Transverse colon (tissue), 4 donors: ENCODE results near the gene KIAA1217. TPM values are rescaled to one million over a fixed set of nuclear protein-coding genes. Genes with fewer than 3 reads are reported as not detected.
A peak's percentile ranks its signal among the peaks of the same experiment; 100 is the strongest.

ENCODE experiments used
- DNase-seq: peaks from one replicate; pipeline ENCODE4 v3.0.0-alpha.2; 2019
- H3K27ac ChIP-seq, 4 donors: fragments of 200-600 bp; sonication (generic); 2 replicates each; pipeline ENCODE4 v1.5.1; 2016 to 2018; ENCODE audit warnings: inconsistent platforms in 4 of 4
- H3K27me3 ChIP-seq: fragments of 200-600 bp; sonication (generic); 2 replicates; pipeline ENCODE4 v1.5.1; 2017; ENCODE audit warnings: inconsistent platforms
- H3K36me3 ChIP-seq, 4 donors: fragments of 200-600 bp; sonication (generic); 2 replicates each; pipeline ENCODE4 v1.5.1; 2017 to 2019; ENCODE audit warnings: inconsistent platforms in 4 of 4
- H3K4me1 ChIP-seq, 4 donors: fragments of 200-600 bp; sonication (generic); 2 replicates each; pipeline ENCODE4 v1.5.1; 2017 to 2020; ENCODE audit warnings: inconsistent platforms in 4 of 4
- H3K4me3 ChIP-seq, 4 donors: fragments of 200-600 bp; sonication (generic); 1 replicate in 1 of 4; 2 replicates in 3 of 4; pipeline versions ENCODE4 v1.5.1 to v1.6.1; 2017 to 2019; ENCODE audit warnings: inconsistent platforms in 4 of 4
- H3K9me3 ChIP-seq, 2 donors: fragments of 200-600 bp; sonication (generic); 2 replicates each; pipeline ENCODE4 v1.5.1; 2017 to 2019; ENCODE audit warnings: inconsistent platforms in 2 of 2
- CTCF ChIP-seq, 5 experiments: fragments of 200-600 bp in 3 of 5; fragments of 450-650 bp in 2 of 5; sonication (generic) in 3 of 5; IDR thresholded peaks; 1 replicate in 2 of 5; 2 replicates in 3 of 5; pipeline ENCODE4 v1.5.1; 2016 to 2017; ENCODE audit warnings: antibody characterized with exemption in 5 of 5, inconsistent platforms in 3 of 5, mild to moderate bottlenecking in 2 of 5, moderate library complexity in 1 of 5
- EP300 ChIP-seq: sonication (generic); formaldehyde crosslinking; IDR thresholded peaks from one replicate; pipeline ENCODE4 v1.6.1; 2017; ENCODE audit warnings: antibody characterized with exemption, low read depth
- POLR2A ChIP-seq: fragments of 450-650 bp; IDR thresholded peaks from one replicate; pipeline ENCODE4 v1.6.1; 2016; ENCODE audit warnings: antibody characterized with exemption, mild to moderate bottlenecking, moderate library complexity
- POLR2AphosphoS5 ChIP-seq, 3 donors: sonication (generic); formaldehyde crosslinking; IDR thresholded peaks; one replicate each; pipeline ENCODE4 v1.6.1; 2016; ENCODE audit warnings: antibody characterized with exemption in 3 of 3
- WGBS, 2 donors: methylation state at CpG; one replicate each; pipeline ENCODE4 v1.1.5; 2018; ENCODE audit warnings: low coverage in 1 of 2; 5-methylcytosine and 5-hydroxymethylcytosine counted together
- in situ Hi-C, 4 donors: fragments of 200-750 bp; cut with MboI; loops; one replicate each; pipeline versions ENCODE4 v1.15.0 to v1.15.1; 2017; ENCODE audit warnings: low sequenced_read_pairs in 3 of 4, low pct_ligation_motif_present in 1 of 4, low pct_unique_long_range_greater_than_20kb in 1 of 4
- intact Hi-C: fragments of 100-400 bp; cut with DNase I; formaldehyde crosslinking; loops from one replicate; pipeline ENCODE4 v1.15.1; 2023; ENCODE audit warnings: low total_unique reads
- total RNA-seq, 4 donors: library from RNA; depleted of rRNA; stranded (reverse); fragments of >200 nt; gene quantifications; one replicate each; pipeline ENCODE4 v1.1.0, GENCODE V29; 2016

The KIAA1217 gene
- total RNA-seq, 4 donors from 2014 or later, result 56.5 to 175 (median 72.0) TPM

GRCh38 chr10:24469993-24470392 is 261.1 kb downstream of the KIAA1217 start:
- Histone ChIP-seq H3K4me1 (peaks cover 0 to 44% (median 15%) of the 10 kb centered on the region in 4 donors), H3K36me3 (peaks cover 0 to 6% (median 3%) of the 10 kb centered on the region in 4 donors), H3K27ac (peak overlapping the region; percentile 73 to 82 (median 77)), H3K4me3 (no peak overlapping the region), H3K9me3 (no peaks in the 10 kb centered on the region), H3K27me3 (no peaks in the 10 kb centered on the region)
- in situ Hi-C loops, result no loop called here
- intact Hi-C loops, result no loop called here
- TF ChIP-seq POLR2AphosphoS5 (IDR thresholded peaks at IDR 0.05), result peak in 2 of 3 donors; percentile 78 to 85
- TF ChIP-seq CTCF (IDR thresholded peaks at IDR 0.05), result no peak
- TF ChIP-seq EP300, result no peak
- peak; percentile 64 for TF ChIP-seq POLR2A
- DNase-seq, result peak; percentile 82
- WGBS, 2 donors, result 59% methylated on average over 8 of the region's 8 CpGs; no CpG with 5 or more reads in 1 of the 2 donors

- DNase-seq, result no peak
- Histone ChIP-seq H3K4me3 (no peak overlapping the region), H3K9me3 (no peaks in the 10 kb centered on the region), H3K36me3 (peaks cover 0 to 8% (median 3%) of the 10 kb centered on the region in 4 donors), H3K4me1 (peaks cover 0 to 15% (median 4%) of the 10 kb centered on the region in 4 donors), H3K27ac (no peak overlapping the region), H3K27me3 (no peaks in the 10 kb centered on the region)
- 90 to 98% methylated on average over 2 to 3 of the region's 3 CpGs for WGBS, 2 donors
- TF ChIP-seq EP300 (no peak), POLR2AphosphoS5 (IDR thresholded peaks at IDR 0.05) (no peak), POLR2A (no peak), CTCF (IDR thresholded peaks at IDR 0.05) (no peak)
- in situ Hi-C loops (no loop called here), intact Hi-C loops (no loop called here)
Observed at GRCh38 chr10:24475598-24475997, 266.7 kb downstream of the KIAA1217 start.

- peaks cover 0 to 18% (median 2%) of the 10 kb centered on the region in 4 donors for H3K4me1 ChIP-seq
- H3K27ac ChIP-seq, result peak overlapping the region in 1 of 4 donors; percentile 27
- TF ChIP-seq EP300 (no peak), POLR2AphosphoS5 (IDR thresholded peaks at IDR 0.05) (no peak), POLR2A (no peak), CTCF (IDR thresholded peaks at IDR 0.05) (no peak)
- no peaks in the 10 kb centered on the region for H3K9me3 ChIP-seq
- no peak for DNase-seq
- H3K27me3 ChIP-seq, result no peaks in the 10 kb centered on the region
- intact Hi-C loops, result no loop called here
- no peak overlapping the region for H3K4me3 ChIP-seq
- H3K36me3 ChIP-seq, result peaks cover 0 to 8% (median 3%) of the 10 kb centered on the region in 4 donors
- 87 to 90% methylated on average over 2 of the region's 2 CpGs for WGBS, 2 donors
- in situ Hi-C loops, result no loop called here
Observed at GRCh38 chr10:24476913-24477701, 268.2 kb downstream of the KIAA1217 start.

- no peak overlapping the region for H3K27ac ChIP-seq
- no peak for DNase-seq
Observed at GRCh38 chr10:24477915-24478314, 269.0 kb downstream of the KIAA1217 start.

More at GRCh38 chr10:24477915-24478314, 269.0 kb downstream of the KIAA1217 start:
- WGBS, 2 donors, result 82 to 86% methylated on average over 3 of the region's 3 CpGs
- H3K4me1 ChIP-seq, result peaks cover under 1 to 26% (median 4%) of the 10 kb centered on the region in 4 donors
- no peak overlapping the region for H3K4me3 ChIP-seq
- H3K9me3 ChIP-seq, result no peaks in the 10 kb centered on the region
- in situ Hi-C loops (no loop called here), intact Hi-C loops (no loop called here)
- peaks cover 0 to 8% (median 3%) of the 10 kb centered on the region in 4 donors for H3K36me3 ChIP-seq
- no peaks in the 10 kb centered on the region for H3K27me3 ChIP-seq
- TF ChIP-seq CTCF (IDR thresholded peaks at IDR 0.05) (no peak), POLR2AphosphoS5 (IDR thresholded peaks at IDR 0.05) (no peak), EP300 (no peak)
